HepG2 (cell line): ENCODE results near the gene ATP1A1. TPM values are rescaled to one million over a fixed set of nuclear protein-coding genes. Genes with fewer than 3 reads are reported as not detected.
A peak's percentile ranks its signal among the peaks of the same experiment; 100 is the strongest.

Source experiments
- ATAC-seq: fragments of 200-7000 bp; cut with Tn5 transposase; 3 replicates; pipeline ENCODE4 v1.9.1; 2020; ENCODE audit warnings: mild to moderate bottlenecking, moderate library complexity
- BruUV-seq: library from RNA; stranded (reverse); fragments of 400-500 nt; replicated peaks from 2 replicates; lab custom pipeline; 2021; lab: Mats Ljungman, UMichigan
- CTCF ChIA-PET: fragments of 300-600 bp; formaldehyde crosslinking; extraction: SDS; loops from one replicate; lab custom pipeline; 2021; ENCODE audit warnings: low total read pairs, inconsistent platforms, low intra/inter-chr PET ratio; lab: Yijun Ruan, JAX
- POLR2A ChIA-PET: fragments of 350-600 bp; sonication (Branson Sonifier 250); formaldehyde crosslinking; loops from one replicate; lab custom pipeline; 2020; ENCODE audit warnings: antibody characterized with exemption, inconsistent platforms; lab: Yijun Ruan, JAX
- DNase-seq: peaks from one replicate; pipeline ENCODE4 v3.0.0-alpha.2; 2015; ENCODE audit warnings: low spot score
- FAIRE-seq: peaks from 3 replicates; lab custom pipeline; 2011; peaks lifted over from hg19 to GRCh38; lab: Jason Lieb, UNC
- H2AFZ ChIP-seq: one replicate; pipeline ENCODE4 v1.6.1; 2011; ENCODE audit warnings: low read length, inconsistent platforms
- H3K27ac ChIP-seq: fragments of 300-600 bp; 3 replicates; pipeline ENCODE4 v1.8.0; 2011; ENCODE audit warnings: mixed run types, mild to moderate bottlenecking, mixed read lengths, low read length, inconsistent platforms; ENCODE audit not compliant: insufficient read depth; ENCODE audit errors: extremely low read length
- H3K27me3 ChIP-seq, 2 experiments: fragments of 200-600 bp in 1 of 2; 2 replicates in 1 of 2; 3 replicates in 1 of 2; pipeline versions ENCODE4 v1.6.0 to v1.8.0; 2011; ENCODE audit warnings: low read length in 2 of 2, mild to moderate bottlenecking in 2 of 2, moderate library complexity in 2 of 2, inconsistent platforms in 1 of 2; ENCODE audit not compliant: insufficient read depth in 2 of 2, control insufficient read depth in 1 of 2
- H3K36me3 ChIP-seq, 2 experiments: fragments of 200-600 bp in 1 of 2; replicated peaks in 1 of 2; 2 replicates in 1 of 2; 3 replicates in 1 of 2; pipeline versions ENCODE4 v1.5.1 to v1.8.0; 2011; ENCODE audit warnings: low read length in 2 of 2, inconsistent platforms in 1 of 2; ENCODE audit not compliant: insufficient read depth in 2 of 2, control insufficient read depth in 1 of 2
- H3K4me1 ChIP-seq: 2 replicates; pipeline ENCODE4 v1.5.1; 2012; ENCODE audit warnings: low read length, inconsistent platforms; ENCODE audit not compliant: insufficient read depth
- H3K4me2 ChIP-seq: 2 replicates; pipeline ENCODE4 v1.6.0; 2011; ENCODE audit warnings: low read depth, low read length, inconsistent platforms
- H3K4me3 ChIP-seq, 3 experiments: fragments of 200-600 bp in 1 of 3; sonication (generic), shearing (Covaris generic) in 1 of 3; replicated peaks in 1 of 3; 2 replicates each; pipeline ENCODE4 v1.5.1; 2011 to 2016; ENCODE audit warnings: low read length in 3 of 3, inconsistent platforms in 2 of 3, low read depth in 2 of 3, mild to moderate bottlenecking in 2 of 3, control low read depth in 1 of 3, mixed read lengths in 1 of 3; ENCODE audit not compliant: insufficient read depth in 1 of 3
- H3K79me2 ChIP-seq: one replicate; pipeline ENCODE4 v1.6.1; 2011; ENCODE audit warnings: low read length, inconsistent platforms; ENCODE audit not compliant: insufficient read depth
- H3K9ac ChIP-seq: 2 replicates; pipeline ENCODE4 v1.6.0; 2011; ENCODE audit warnings: mild to moderate bottlenecking, low read depth, low read length, inconsistent platforms; ENCODE audit not compliant: insufficient read depth
- H3K9me3 ChIP-seq: 2 replicates; pipeline ENCODE4 v1.5.1; 2012; ENCODE audit warnings: mild to moderate bottlenecking, low read length
- H4K20me1 ChIP-seq: 2 replicates; pipeline ENCODE4 v1.6.0; 2011; ENCODE audit warnings: inconsistent platforms, mild to moderate bottlenecking, low read length, moderate library complexity; ENCODE audit not compliant: insufficient read depth
- BCL6 ChIP-seq: IDR thresholded peaks from 2 replicates; pipeline ENCODE4 v1.6.1; 2016; ENCODE audit warnings: missing genetic modification reagents, missing compliant biosample characterization
- GATA4 ChIP-seq: sonication (generic); IDR thresholded peaks from 2 replicates; pipeline ENCODE4 v1.6.1; 2016; ENCODE audit warnings: antibody characterized with exemption, low read depth, borderline replicate concordance
- GFI1 ChIP-seq: sonication (generic); formaldehyde crosslinking; IDR thresholded peaks from 2 replicates; pipeline ENCODE4 v1.5.0; 2020; ENCODE audit warnings: missing genetic modification reagents, mild to moderate bottlenecking, borderline replicate concordance
- NR2F1 ChIP-seq, 2 experiments: fragments of 450-650 bp in 1 of 2; formaldehyde crosslinking in 1 of 2; IDR thresholded peaks; 2 replicates each; pipeline versions ENCODE4 v1.5.0 to v1.6.1; 2016 to 2020; ENCODE audit warnings: mild to moderate bottlenecking in 1 of 2, missing compliant biosample characterization in 1 of 2, missing genetic modification reagents in 1 of 2, moderate library complexity in 1 of 2
- NR2F2 ChIP-seq: IDR thresholded peaks from 2 replicates; pipeline ENCODE4 v1.6.1; 2012; ENCODE audit warnings: low read depth, inconsistent platforms, borderline replicate concordance
- RARA ChIP-seq: IDR thresholded peaks from 2 replicates; pipeline ENCODE4 v1.6.1; 2016; ENCODE audit warnings: missing genetic modification reagents, missing compliant biosample characterization
- TFDP1 ChIP-seq: IDR thresholded peaks from 2 replicates; pipeline ENCODE4 v1.6.1; 2016; ENCODE audit warnings: missing compliant biosample characterization, missing genetic modification reagents, borderline replicate concordance
- ZEB1 ChIP-seq: IDR thresholded peaks from 2 replicates; pipeline ENCODE4 v1.6.1; 2012; ENCODE audit warnings: mild to moderate bottlenecking, low read depth, inconsistent platforms; ENCODE audit not compliant: insufficient replicate concordance
- ZNF207 ChIP-seq: fragments of 450-650 bp; IDR thresholded peaks from 2 replicates; pipeline ENCODE4 v1.6.1; 2016; ENCODE audit warnings: antibody characterized with exemption, borderline replicate concordance
- ZNF326 ChIP-seq: sonication (generic); formaldehyde crosslinking; IDR thresholded peaks from 2 replicates; pipeline ENCODE4 v1.4.0; 2020; ENCODE audit warnings: missing genetic modification reagents, borderline replicate concordance
- ZNF335 ChIP-seq: sonication (generic); formaldehyde crosslinking; IDR thresholded peaks from 2 replicates; pipeline ENCODE4 v1.4.0; 2020; ENCODE audit warnings: missing genetic modification reagents
- ZSCAN21 ChIP-seq: sonication (generic); formaldehyde crosslinking; IDR thresholded peaks from 2 replicates; pipeline ENCODE4 v1.8.0; 2022; ENCODE audit warnings: mild to moderate bottlenecking, missing genetic modification reagents, moderate library complexity, borderline replicate concordance
- WGBS: methylation state at CpG from one replicate; pipeline ENCODE4 v1.1.6; 2017; ENCODE audit warnings: low lambda C conversion rate; 5-methylcytosine and 5-hydroxymethylcytosine counted together
- in situ Hi-C: cut with HindIII; loops from 2 replicates; pipeline ENCODE4 v1.10.0; 2017; ENCODE audit warnings: low pct_unique_long_range_greater_than_20kb; ENCODE audit not compliant: extremely low pct_ligation_motif_present
- intact Hi-C: fragments of 100-400 bp; cut with micrococcal nuclease; formaldehyde crosslinking; loops from one replicate; pipeline ENCODE4 v1.10.0; 2022; ENCODE audit not compliant: unreplicated experiment
- polyA plus RNA-seq, 8 experiments: library from polyadenylated mRNA; depleted of rRNA in 3 of 8; stranded (reverse) in 7 of 8; unstranded in 1 of 8; fragments of >200 nt; fragmentation: Illumina TruSeq in 4 of 8; extraction: Trizol in 4 of 8; gene quantifications; 2 replicates each; pipeline versions ENCODE4 v1.2.1 to v1.2.3, GENCODE V29; 2011 to 2016; ENCODE audit warnings: low read depth in 4 of 8, missing spikeins in 1 of 8, mixed read lengths in 1 of 8; ENCODE audit not compliant: insufficient read depth in 1 of 8
- total RNA-seq, 5 experiments: library from RNA; depleted of rRNA; stranded (reverse); fragments of >200 nt; fragmentation: Illumina TruSeq; extraction: Trizol; gene quantifications; 2 replicates each; pipeline ENCODE4 v1.2.3, GENCODE V29; 2016; ENCODE audit warnings: low read depth in 1 of 5

Gene ATP1A1
- total and polyA plus RNA-seq, 2 of the 13 experiments (the other 11 are each of a cell fraction or from before 2014, with no cell fraction given): 280 to 705 TPM

- Histone ChIP-seq H3K4me2 (no peak overlapping the region), H3K4me1 (peaks cover 35% of the 10 kb centered on the region), H3K9me3 (no peaks in the 10 kb centered on the region), H2AFZ (no peak overlapping the region), H3K79me2 (no peaks in the 10 kb centered on the region), H3K27ac (no peak overlapping the region), H3K36me3 (no peaks in the 10 kb centered on the region), H4K20me1 (no peaks in the 10 kb centered on the region), H3K4me3 (no peak overlapping the region), H3K27me3 (no peaks in the 10 kb centered on the region), H3K9ac (no peak overlapping the region)
- no peak for FAIRE-seq
- in situ Hi-C loops: no loop called here
- POLR2A ChIA-PET: no interaction called here
- 10% methylated on average over 1 of the region's 1 CpG for WGBS
- intact Hi-C loops: no loop called here
- TF ChIP-seq TFDP1 (CRISPR knock-in tag) (no peak), RARA (CRISPR knock-in tag) (peak; percentile 74), GFI1 (CRISPR knock-in tag) (no peak), ZNF335 (CRISPR knock-in tag) (no peak), ZNF326 (no peak), ZEB1 (no peak), GATA4 (no peak), ZNF207 (no peak), BCL6 (CRISPR knock-in tag) (peak; percentile 62), NR2F2 (0 out of 2 replicates have a peak, but pooled peaks have one; percentile 45), NR2F1 (CRISPR knock-in tag; IDR thresholded peaks at IDR 0.05) (0 out of 4 replicates have a peak, but pooled peaks of 1 of the 2 experiments have one; percentile 15), ZSCAN21 (CRISPR knock-in tag) (no peak)
- TF ChIP-seq, all 625 proteins: peak for 4
- CTCF ChIA-PET: no interaction called here
- no peak; the same call in 2 of the 3 replicates for ATAC-seq
- no TSS peak for BruUV-seq
- DNase-seq: no peak
These were observed 72.5 kb downstream of the ATP1A1 start for GRCh38 chr1:116445534-116445933.
